Peyer's patch (tissue), 4 donors: ENCODE measurements around the gene SIDT2.

Experiments
- CTCF ChIP-seq, 6 experiments: fragments of 450-650 bp in 4 of 6; fragments of 200-600 bp in 2 of 6; sonication (generic) in 1 of 6; IDR thresholded peaks; one replicate each; pipeline ENCODE4 v1.5.1; 2017 to 2019; ENCODE audit warnings: antibody characterized with exemption in 6 of 6, mild to moderate bottlenecking in 3 of 6, moderate library complexity in 1 of 6
- POLR2A ChIP-seq, 2 donors: fragments of 450-650 bp; IDR thresholded peaks; one replicate each; pipeline ENCODE4 v1.5.1; 2017; ENCODE audit warnings: antibody characterized with exemption in 2 of 2, mild to moderate bottlenecking in 2 of 2, moderate library complexity in 2 of 2

- TF ChIP-seq POLR2A (IDR thresholded peaks at IDR 0.05) (no peak), CTCF (IDR thresholded peaks at IDR 0.05) (no peak)
Observed at GRCh38 chr11:117146521-117146920, 32.0 kb upstream of the SIDT2 start.
